Measurements from ENCODE around the gene CDK2. TPM values are rescaled to one million over a fixed set of nuclear protein-coding genes. Genes with fewer than 3 reads are reported as not detected.
A peak's percentile ranks its signal among the peaks of the same experiment; 100 is the strongest.
"Not testable (repeated sequence)": the region's sequence is repeated elsewhere in the genome, so short reads cannot be mapped to it uniquely, and the experiment has no call there.

Gene CDK2
- total RNA-seq, 2 donors from 2014 or later = 10.4 to 19.7 TPM

DNA sequence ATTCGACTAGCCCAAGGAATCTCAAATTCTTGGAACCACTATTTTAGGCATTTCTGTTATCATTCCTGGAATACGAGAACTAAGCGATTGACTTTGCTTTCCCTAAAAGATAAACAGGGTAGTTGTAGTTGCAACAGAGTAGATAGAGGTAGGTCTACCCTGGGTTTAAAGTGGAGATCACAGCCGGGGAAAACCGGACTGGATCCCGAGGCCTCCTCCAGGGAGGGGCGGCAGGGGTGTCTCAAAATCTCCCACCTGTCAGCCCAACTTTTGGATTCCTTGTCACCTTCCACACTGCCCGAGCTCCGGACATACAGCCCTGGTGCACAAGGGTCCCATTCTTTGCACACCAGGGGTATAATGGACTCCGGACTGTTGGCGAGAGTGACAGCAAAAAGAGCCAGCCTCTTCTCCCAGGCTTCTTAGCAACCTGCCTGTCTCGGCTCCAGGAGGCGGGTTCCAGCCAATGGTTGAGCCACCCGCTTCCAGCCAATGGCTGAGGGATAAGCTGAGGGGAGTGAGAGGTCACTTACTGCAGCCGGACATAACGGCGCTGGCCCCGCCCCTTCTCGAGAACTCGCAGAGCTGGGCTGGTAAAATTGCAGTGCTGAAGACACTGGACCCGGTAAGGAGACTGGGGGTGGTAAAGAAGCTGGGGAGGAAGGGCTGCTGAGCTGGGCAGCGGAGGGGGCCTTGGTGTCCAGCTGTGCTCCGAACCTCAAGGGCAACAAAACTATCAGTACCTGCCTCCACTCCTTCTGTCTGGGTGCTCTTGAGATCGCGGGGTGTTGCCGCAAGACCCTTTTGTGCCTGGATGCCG lies 30.3 kb downstream of the CDK2 start, which contains the start of gene SUOX:
Gene SUOX (plus strand): TSS at position 562 of the 820 bp plus-strand sequence. CDS start 4,946 bp downstream, outside the sequence.
- ATAC-seq (peak; percentile 94), DNase-seq (peak; percentile 95 to 99)

DNA sequence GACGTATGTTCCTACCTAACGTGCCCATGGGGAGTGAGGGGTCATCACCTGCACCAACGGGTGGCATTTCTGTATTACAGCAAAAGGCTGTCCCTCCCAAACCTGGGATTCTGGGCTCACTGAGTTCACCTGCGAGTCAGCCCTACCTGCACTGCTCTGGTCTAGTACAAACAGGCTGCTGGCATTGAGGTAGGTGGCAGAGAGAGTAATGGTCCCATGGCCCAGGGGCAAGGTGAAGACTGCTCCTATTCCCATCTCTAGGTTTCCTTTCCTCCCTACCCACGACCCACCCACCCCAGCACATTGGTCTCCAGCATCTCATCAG lies 30.9 kb downstream of the CDK2 start:
- DNase-seq (peak; percentile 37 to 40), ATAC-seq (peak; percentile 44)
- intact Hi-C loops (cut with DNase I, micrococcal nuclease) = loop anchor here in 1 of 2 donors (5.0 kb wide), 1 partner anchor 40 kb away; no protein-coding TSS in a partner anchor

More for the DNA sequence above, 30.3 kb downstream of the CDK2 start, which contains the start of gene SUOX:
- intact Hi-C loops (cut with DNase I, micrococcal nuclease) = loop anchor here in 1 of 2 donors (5.0 kb wide), 1 partner anchor 40 kb away; no protein-coding TSS in a partner anchor

DNA sequence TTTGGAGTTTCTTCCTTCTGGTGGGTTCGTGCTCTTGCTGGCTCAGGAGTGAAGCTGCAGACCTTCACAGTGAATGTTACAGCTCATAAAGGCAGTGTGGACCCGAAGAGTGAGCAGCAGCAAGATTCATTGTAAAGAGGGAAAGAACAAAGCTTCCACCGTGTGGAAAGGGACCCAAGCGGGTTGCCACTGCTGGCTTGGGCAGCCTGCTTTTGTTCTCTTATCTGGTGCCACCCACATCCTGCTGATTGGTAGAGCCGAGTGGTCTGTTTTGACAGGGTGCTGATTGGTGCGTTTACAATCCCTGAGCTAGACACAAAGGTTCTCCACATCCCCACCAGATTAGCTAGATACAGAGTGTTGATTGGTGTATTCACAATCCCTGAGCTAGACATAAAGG lies 32.9 kb downstream of the CDK2 start:
- intact Hi-C loops (cut with DNase I, micrococcal nuclease) = loop anchor here in 1 of 2 donors (5.0 kb wide), 1 partner anchor 38 kb away; no protein-coding TSS in a partner anchor
- ATAC-seq, DNase-seq: not testable (repeated sequence)

- DNase-seq, ATAC-seq: not testable (repeated sequence)
- intact Hi-C loops (cut with DNase I, micrococcal nuclease) = loop anchor here in 1 of 2 donors (5.0 kb wide), 1 partner anchor 37 kb away; no protein-coding TSS in a partner anchor
Observed at GRCh38 chr12:55999999-56000540, 33.4 kb downstream of the CDK2 start.

DNA sequence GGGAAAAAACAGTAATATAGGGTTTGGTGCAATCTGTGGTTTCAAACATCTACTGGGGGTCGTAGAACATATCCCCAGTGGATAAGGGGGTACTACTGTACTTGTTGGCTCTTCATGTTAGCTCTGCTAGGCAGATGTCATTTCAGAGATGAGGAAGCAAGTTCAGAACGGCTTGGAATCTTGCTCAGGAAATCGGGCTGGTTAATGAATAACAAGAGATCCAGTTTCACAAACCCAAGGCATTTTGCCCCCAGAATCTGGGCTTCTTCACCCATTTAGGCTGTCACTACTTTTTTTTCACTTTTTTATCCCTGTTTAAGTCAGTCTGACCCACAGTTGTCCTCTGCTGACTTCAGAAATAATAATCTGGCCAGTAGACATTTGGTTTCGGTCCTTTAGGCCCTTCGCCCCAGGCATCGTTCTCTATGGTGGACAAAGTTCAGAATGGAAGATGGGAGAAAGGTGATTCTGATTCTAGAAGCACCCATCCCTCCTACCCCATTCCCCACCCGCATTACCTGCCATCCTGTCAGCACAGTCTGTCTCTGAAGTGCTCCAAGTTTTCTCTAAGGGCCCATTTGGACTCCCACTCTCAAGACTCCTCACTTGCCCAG lies 35.0 kb downstream of the CDK2 start:
- intact Hi-C loops (cut with DNase I, micrococcal nuclease) = no loop called here
- ATAC-seq (peak; percentile 26), DNase-seq (no peak)

DNA sequence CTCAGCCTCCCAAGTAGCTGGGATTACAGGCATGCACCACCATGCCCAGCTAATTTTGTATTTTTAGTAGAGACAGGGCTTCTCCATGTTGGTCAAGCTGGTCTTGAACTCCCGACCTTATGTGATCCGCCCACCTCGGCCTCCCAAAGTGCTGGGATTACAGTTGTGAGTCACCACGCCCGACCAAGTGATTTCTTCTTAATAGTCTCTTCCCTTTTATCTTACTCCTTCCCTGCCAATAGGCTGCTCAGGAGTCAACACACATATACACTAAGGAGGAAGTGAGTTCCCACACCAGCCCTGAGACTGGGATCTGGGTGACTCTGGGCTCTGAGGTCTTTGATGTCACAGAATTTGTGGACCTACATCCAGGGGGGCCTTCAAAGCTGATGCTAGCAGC lies 36.7 kb downstream of the CDK2 start:
- ATAC-seq; intact Hi-C loops (cut with DNase I, micrococcal nuclease); DNase-seq: not testable (repeated sequence)

DNA sequence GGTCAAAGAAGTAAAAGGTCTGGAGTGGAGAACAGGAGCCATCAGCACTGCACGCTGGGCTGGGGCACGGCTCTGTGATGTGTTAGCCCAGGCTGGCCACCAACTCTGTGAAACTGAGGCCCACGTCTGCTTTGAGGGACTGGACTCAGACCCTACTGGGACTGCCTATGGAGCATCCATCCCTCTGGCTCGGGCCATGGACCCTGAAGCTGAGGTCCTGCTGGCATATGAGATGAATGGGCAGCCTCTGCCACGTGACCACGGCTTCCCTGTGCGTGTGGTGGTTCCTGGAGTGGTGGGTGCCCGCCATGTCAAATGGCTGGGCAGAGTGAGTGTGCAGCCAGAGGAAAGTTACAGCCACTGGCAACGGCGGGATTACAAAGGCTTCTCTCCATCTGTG lies 37.6 kb downstream of the CDK2 start:
- no peak for DNase-seq
- ATAC-seq = no peak
- intact Hi-C loops (cut with DNase I, micrococcal nuclease) = no loop called here

GRCh38 chr12:56007564-56008559 lies 41.2 kb downstream of the CDK2 start:
- intact Hi-C loops (cut with DNase I, micrococcal nuclease) = no loop called here
- peak; percentile 75 for ATAC-seq
- peak; percentile 47 to 79 for DNase-seq

GRCh38 chr12:56010111-56010570 lies 43.5 kb downstream of the CDK2 start:
- intact Hi-C loops (cut with DNase I, micrococcal nuclease) = no loop called here
- ATAC-seq (peak; percentile 64), DNase-seq (no peak)

DNA sequence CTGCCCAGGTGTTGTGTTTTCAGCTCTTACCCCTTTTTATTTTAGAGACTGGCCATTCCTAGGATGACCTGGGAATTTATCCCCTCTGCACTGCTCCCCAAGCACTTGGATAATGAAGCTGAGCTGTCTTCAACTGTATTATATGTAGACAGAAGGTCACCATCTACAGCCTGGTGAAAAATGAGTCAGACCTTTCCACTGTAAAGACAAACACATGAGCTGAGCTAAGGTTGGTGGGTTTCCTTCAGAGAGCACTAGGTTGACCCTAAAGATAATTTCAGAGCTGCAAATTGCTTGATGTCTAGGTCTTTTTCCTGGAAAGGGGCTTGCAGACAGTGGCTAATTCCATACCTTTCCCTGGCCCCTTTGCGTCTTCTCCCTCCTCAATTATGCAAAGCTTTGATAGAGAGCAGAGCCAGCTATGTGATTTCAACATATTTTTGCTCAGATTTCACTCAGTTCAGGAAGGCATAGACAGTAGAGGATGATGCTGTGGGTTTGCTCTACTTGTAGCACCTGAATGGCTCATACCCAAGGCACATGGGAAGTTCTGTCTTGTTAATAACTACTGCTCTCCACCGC lies 45.0 kb downstream of the CDK2 start:
- intact Hi-C loops (cut with DNase I, micrococcal nuclease) = no loop called here
- no peak for ATAC-seq

GRCh38 chr12:56013482-56013881 lies 46.9 kb downstream of the CDK2 start:
- DNase-seq (no peak), ATAC-seq (peak; percentile 50)
- intact Hi-C loops (cut with DNase I, micrococcal nuclease) = no loop called here

More for the DNA sequence above, 45.0 kb downstream of the CDK2 start:
- no peak for DNase-seq

GRCh38 chr12:56014205-56014604 lies 47.6 kb downstream of the CDK2 start:
- peak; percentile 36 for ATAC-seq
- intact Hi-C loops (cut with DNase I, micrococcal nuclease) = no loop called here
- DNase-seq = no peak

DNA sequence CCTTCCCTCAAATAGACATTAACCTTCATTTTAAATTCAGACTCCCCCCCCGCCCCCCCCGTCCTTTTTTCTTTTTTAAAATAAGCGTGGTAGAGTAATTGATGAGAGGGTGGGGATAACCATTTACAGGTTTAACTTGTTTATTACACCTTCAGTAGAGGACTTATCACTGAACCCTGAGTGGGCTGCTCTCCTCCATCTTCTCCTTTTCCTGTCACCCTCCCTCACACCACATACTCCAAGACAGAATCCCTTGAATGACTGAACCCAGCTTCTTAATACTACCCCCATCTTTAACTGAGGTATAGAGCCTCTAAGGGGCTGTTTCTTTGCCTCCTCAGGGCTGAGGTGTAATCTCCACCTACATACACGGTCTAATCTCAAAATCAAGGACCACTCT lies 50.6 kb downstream of the CDK2 start:
- ATAC-seq (no peak), DNase-seq (no peak)
- intact Hi-C loops (cut with DNase I, micrococcal nuclease) = no loop called here

GRCh38 chr12:56018356-56018755 lies 51.7 kb downstream of the CDK2 start:
- intact Hi-C loops (cut with DNase I, micrococcal nuclease) = no loop called here
- DNase-seq = no peak
- ATAC-seq = no peak

DNA sequence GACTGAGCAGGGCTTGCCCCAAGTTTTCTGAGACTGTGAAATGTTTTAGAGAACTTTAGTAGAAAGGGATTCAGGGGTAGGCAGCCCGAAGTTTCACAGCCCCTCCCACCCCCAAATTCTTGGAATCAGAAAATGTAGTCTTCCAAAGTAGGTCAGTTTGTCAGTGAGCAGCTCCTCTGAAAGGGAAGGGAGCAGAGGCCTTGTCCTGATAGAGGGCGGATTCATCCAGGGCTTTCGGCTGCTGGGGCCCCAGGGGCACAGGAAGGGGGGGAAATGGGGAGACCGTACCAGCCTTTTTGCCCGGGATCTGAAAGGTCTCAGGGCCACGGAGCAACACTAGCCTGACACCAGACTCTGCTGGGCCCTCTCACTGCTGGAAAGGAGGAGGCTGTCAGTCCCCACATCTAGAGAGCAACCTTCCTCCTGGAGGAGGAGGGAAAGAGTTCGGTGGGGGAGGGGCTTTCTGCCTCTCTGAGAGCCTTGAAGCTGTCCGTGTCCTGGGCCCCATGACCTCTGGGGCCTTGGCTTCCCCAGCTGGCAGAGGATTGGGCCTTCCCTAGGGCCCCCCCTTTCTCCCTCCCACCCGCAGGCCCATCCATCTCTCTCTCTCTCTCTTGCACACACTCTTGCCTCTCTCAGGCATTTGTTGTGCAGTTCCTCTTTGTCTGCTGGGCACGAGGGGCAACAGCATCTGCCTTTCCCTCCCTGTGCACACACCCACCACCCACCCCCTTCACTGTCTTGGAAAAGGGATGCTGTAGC lies 54.0 kb downstream of the CDK2 start, which contains the start of gene IKZF4:
Gene IKZF4 (plus strand): TSS at position 621 of the 762 bp plus-strand sequence. CDS start 451 bp downstream, outside the sequence.
- intact Hi-C loops (cut with DNase I, micrococcal nuclease) = no loop called here
- ATAC-seq (peak; percentile 19), DNase-seq (peak; percentile 50 to 53)

GRCh38 chr12:56021889-56022497 lies 55.4 kb downstream of the CDK2 start:
- DNase-seq = no peak
- no peak for ATAC-seq
- intact Hi-C loops (cut with DNase I, micrococcal nuclease) = no loop called here
